Measurements from ENCODE around the gene PPP2R1B. TPM values are rescaled to one million over a fixed set of nuclear protein-coding genes. Genes with fewer than 3 reads are reported as not detected.

The PPP2R1B gene
- 10 to 100 TPM; 60.7 to 61.5 TPM for total RNA-seq

DNA sequence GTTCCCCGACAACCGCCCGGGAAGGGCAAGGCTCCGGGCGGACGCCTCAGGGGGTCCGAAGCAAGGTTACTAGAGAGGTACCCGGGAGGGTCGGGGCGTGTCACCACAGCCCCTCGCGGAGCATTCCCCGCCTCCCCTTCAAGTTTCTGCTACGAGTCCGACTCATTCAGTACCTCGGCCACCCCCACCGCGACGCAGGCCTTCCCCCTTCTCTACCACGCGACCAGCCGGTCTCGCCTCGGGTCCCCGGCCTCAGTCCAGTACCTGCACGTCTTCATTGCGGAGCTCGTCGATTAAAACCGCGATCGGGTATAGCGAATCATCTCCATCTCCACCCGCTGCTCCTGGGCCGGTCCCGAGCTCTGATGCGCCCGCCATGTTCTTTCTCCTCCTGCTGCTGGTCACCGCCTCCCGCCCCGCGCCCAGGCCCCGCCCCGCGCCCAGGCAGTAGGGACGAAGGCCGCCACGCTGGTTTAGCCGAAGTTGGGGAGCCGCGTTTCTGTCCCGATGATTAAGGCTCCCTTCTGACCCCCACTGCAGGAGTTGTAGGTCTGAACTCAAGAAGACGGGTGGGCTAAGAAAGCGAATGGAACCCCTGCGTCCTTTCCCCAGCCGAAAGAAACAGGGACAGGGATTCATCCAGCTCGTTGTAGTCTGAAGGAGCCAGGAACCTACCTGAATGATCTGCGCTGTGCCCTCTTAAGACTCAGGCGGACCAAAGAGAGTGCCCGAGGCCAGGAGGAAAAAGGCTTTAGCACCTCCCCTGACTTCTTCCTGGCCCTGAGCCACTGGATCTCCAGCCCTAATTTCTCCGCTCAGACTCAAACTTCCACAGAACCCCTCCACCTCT is at the start of gene PPP2R1B:
Gene PPP2R1B (minus strand): TSS at position 406 of the 850 bp plus-strand sequence. CDS start 28 bp downstream, at position 378.
- ChIA-PET POLR2A (interaction anchor here (1.7 kb wide), 1 partner anchor 164 kb away, joined by 8 read pairs; the partner anchor contains the start of gene SIK2), CTCF (interaction anchor here (0.6 to 2.1 kb wide), 4 partner anchors 10 to 197 kb away, joined by 3 to 11 read pairs (median 4); no protein-coding TSS in a partner anchor)

DNA sequence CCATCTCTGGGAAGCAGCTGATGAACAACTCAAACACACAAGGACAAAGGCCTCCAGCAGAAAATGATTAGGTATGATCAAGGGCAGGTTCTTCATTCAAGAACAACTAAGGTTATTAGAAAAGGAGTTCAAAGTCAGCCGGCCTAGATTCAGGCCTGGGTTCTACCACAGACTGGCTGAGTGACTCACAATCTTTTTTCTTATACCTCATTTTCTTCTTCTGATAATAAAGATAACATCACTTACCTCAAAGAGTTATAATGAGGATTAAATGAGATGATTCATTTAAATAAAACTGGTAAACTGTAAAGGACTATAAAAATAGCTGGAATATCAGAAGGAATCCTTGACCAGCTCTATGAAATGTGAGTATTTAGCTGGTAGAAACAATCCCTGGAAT is 49.3 kb upstream of the PPP2R1B start:
- POLR2A ChIA-PET = no interaction called here
- CTCF ChIA-PET = no interaction called here

- POLR2A ChIA-PET = no interaction called here
- CTCF ChIA-PET = no interaction called here
Observed at GRCh38 chr11:111814557-111815320, 48.5 kb upstream of the PPP2R1B start.

DNA sequence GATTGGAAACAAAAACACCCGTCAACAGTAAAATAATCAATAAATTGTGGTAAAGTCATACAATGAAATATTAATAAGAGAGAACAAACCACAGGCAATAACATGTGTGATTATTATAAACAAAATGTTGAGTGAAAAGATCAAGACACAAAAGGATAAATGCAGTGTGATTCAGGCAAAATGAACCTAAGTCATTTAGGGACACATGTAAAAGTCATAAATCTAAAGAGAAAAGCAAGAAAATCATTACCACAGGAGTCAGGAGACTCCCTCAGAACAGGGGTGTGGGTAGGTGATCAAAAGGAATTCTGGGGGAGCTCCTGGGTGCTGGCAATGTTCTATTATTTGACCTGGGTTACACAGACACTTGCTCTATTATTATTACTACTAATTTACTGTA is 47.9 kb upstream of the PPP2R1B start:
- POLR2A ChIA-PET = no interaction called here
- CTCF ChIA-PET = no interaction called here

DNA sequence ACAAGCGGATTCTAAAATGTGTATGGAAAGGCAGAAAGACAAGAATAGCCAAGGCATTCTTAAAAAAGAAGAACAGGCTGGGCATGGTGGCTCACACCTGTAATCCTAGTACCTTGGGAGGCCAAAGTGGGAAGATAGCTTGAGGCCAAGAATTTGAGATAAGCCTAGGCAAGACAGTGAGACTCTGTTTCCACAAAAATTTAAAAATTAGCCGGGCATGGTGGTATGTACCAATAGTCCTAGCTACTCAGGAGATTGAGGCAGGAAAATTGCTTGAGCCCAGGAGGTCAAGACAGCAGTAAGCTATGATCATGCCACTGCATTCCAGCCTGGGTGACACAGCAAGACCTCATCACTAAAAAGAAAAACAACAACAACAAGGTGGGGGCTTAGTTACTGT is 46.0 kb upstream of the PPP2R1B start:
- CTCF ChIA-PET = no interaction called here
- POLR2A ChIA-PET = no interaction called here

DNA sequence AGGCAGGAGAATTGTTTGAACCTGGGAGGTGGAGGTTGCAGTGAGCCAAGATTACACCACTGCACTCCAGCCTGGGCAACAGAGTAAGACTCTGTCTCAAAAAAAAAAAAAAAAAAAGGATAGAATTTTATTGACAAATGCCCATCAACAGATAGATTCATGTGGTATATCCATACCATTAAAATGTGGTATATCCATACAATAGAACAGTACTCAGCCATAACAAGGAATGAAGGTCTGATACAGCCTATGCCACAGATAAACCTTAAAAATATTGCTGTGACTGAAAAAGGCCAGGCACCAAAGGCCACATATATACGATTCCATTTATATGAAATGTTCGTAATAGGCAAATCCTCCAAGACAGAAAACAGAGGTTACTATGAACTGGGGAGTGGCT is 45.3 kb upstream of the PPP2R1B start:
- ChIA-PET POLR2A (no interaction called here), CTCF (interaction anchor here (0.7 kb wide), 1 partner anchor 117 kb away, joined by 4 read pairs; no protein-coding TSS in a partner anchor)

DNA sequence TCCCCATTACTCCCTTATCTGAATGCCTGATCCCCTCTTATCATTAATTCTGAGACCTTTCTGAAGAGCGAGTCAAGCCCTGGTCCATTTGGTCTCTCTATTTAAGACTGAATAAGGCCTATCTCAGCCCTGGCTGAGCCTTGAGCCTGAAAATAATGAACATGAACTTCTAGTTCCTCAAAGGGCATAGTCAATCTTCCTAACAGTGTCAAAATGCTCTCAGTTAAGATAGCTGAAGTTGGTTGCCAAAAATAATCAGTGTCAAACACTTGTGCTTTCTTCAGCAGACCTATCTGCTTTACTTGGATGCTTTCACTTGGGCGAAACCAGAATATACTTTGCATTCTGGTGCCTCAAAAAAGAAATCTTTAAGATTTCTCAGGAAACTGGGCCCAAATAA is 42.6 kb upstream of the PPP2R1B start:
- POLR2A ChIA-PET = no interaction called here
- CTCF ChIA-PET = no interaction called here

DNA sequence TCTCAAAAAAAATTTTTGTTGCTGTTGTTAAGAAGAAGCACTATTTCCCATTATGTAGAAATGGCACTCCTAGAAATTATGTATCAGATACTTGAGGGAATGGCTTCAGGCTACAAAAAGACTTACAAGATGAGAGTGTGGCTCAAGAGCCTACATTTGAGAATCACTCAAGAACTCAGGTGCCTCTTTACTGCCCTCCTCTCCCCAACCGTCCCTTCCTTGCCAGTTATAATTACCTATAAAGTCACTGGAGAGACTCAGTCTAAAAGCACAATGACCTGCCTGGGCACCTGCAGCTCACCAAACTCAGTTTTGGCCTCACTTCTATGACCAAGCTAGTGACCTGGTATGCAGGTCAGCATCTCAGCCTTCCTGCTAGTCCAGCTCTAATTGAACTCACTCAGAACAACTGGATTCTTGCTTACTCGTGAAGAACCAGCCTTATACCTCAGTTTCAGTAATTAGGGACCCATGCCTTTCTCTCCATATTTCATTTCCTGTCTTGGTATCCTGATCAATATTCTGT is 41.9 kb upstream of the PPP2R1B start:
- ChIA-PET CTCF (no interaction called here), POLR2A (interaction anchor here (0.6 kb wide), 1 partner anchor 150 kb away, joined by 3 read pairs; no protein-coding TSS in a partner anchor)

- ChIA-PET CTCF (no interaction called here), POLR2A (no interaction called here)
Observed at GRCh38 chr11:111807076-111807475, 40.9 kb upstream of the PPP2R1B start.

GRCh38 chr11:111801135-111801534 is 34.9 kb upstream of the PPP2R1B start:
- ChIA-PET POLR2A (no interaction called here), CTCF (no interaction called here)

GRCh38 chr11:111798279-111798678 is 32.1 kb upstream of the PPP2R1B start:
- ChIA-PET POLR2A (no interaction called here), CTCF (no interaction called here)

DNA sequence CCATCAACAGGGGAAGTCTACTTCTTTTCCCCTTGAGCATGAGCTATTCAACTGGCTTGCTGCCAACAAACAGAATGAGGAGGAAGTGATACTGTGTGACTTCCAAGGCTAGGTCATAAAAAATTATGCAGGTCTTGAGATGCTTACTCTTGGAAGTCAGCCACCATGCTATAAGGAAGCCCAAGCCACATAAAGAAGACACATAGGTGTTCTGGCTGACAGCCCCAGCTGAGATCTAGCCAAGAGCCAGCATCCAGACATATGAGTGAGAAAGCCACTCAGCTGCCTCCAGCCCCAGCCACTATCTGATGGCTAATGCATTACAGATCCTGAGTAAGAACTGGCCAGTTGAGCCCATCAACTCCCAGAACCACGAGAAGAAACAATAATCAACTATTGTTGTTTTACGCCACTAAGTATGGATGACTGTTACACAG is 31.0 kb upstream of the PPP2R1B start:
- ChIA-PET POLR2A (no interaction called here), CTCF (no interaction called here)

DNA sequence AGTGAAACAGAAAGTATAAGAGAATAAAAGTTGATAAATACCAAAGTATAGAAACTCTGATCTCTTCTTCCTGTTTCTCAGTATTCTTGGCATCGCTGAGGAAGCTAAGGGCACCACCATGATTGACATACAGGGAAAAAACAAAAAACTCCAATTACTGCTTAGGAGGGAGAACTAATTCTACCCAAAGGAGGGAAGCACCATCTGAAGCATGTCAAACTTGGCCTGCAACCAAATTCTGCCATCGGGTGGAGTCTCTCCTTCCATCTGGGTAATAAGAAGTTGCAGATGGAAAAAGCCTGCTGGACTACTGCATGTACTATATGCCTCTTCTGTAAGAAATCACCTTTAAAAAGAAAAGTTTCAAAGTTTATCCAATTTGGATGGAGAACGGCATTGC is 30.5 kb upstream of the PPP2R1B start:
- CTCF ChIA-PET = no interaction called here
- POLR2A ChIA-PET = no interaction called here

GRCh38 chr11:111795334-111795985 is 29.3 kb upstream of the PPP2R1B start:
- CTCF ChIA-PET = no interaction called here
- POLR2A ChIA-PET = no interaction called here

DNA sequence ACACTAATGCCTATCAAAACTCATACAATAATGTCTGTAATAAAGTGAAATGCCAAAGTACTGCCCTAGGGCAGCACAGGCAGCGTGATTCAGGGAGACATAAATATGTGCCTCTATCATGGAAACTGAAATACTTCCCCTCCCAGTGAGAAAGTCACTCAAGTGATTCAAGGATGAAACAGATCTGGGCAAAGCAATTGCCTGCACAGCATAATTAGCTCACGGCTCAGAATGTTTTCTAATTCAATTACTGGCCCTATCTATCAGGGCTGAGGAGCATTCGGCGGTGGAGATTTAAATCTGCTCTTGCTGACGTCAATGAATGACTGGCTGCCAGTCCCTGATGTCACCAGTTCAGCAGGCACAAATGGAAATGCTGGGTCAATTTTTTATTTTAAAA is 27.7 kb upstream of the PPP2R1B start:
- ChIA-PET CTCF (no interaction called here), POLR2A (no interaction called here)

DNA sequence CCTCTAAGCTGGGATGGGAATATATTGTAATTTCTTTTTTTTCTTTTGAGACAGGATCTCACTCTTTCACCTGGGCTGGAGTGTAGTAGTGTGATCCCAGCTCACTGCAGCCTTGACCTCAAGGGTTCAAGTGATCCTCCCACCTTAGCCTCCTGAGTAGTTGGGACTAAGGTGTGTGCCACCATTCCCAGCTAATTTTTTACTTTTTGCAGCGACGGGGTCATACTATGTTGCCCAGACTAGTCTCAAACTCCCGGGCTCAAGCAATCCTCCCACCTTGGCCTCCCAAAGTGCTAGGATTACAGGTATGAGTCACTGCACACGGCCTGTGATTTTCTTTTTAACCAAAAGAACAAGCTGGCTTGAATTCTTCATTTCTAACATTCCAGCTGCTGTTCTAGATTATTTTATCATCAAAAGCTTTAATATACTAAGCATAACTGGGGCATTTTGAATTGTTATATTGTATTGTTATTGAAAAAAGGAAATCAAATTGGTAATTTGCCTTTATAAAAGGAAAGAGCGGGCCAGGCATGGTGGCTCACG is 26.8 kb upstream of the PPP2R1B start:
- POLR2A ChIA-PET = no interaction called here
- CTCF ChIA-PET = interaction anchor here (0.8 kb wide), 1 partner anchor 16 kb away, joined by 3 read pairs; no protein-coding TSS in a partner anchor

DNA sequence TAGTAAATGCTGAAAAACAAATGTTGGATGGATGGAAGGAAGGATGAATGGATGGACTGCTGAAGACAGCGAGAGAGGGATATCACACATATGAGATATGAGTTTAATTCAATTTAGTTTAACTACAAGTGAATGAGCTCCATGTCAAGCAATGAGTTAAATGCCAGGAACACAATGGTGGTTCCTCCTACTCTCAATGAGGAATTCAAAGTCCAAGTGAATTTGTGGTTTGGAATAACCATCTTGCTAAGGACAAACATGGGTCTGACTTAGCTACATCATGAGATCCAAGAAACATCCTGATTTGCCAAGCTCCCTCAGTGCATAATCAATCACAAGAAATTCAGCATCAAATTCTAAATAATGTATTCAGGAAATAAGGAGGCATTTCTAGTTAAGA is 26.1 kb upstream of the PPP2R1B start:
- ChIA-PET POLR2A (no interaction called here), CTCF (interaction anchor here (0.8 kb wide), 1 partner anchor 15 kb away, joined by 3 read pairs; no protein-coding TSS in a partner anchor)

DNA sequence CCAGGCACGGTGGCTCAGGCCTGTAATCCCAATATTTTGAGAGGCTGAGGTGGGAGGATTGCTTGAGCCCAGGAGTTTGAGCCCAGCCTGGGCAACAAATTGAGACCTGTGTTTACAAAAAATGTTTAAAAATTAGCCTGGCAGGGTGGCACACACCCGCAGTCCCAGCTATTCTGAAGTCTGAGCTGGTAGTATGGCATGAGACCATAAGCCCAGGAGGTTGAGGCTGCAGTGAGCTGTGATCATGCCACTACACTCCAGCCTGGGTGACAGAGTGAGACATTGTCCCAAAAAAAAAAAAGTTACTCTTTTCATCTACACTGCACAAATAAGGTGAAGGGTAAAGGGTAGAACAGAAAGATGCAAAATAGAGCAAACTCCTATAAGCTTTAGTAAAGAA is 22.3 kb upstream of the PPP2R1B start:
- ChIA-PET POLR2A (no interaction called here), CTCF (no interaction called here)

DNA sequence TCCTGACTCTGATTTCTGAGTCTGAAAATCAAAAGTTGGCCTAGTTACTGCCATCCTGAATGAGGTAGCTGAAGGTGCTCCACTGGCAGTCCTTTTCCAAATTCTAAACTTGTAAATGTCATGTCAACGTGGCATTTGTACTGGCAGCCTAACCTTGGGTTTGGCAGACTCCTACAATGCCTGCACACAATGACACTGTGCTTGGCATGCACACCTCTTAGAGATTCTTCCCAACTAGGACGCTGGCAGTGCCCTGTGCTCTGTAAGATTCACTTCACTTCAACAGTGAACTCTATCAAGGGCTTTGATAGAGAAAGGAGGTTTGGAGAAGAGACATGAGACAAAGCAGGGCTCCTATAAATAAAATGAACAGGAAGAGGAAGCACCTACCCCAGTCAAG is 21.9 kb upstream of the PPP2R1B start:
- ChIA-PET CTCF (no interaction called here), POLR2A (no interaction called here)

- CTCF ChIA-PET = interaction anchor here (0.7 kb wide), 1 partner anchor 9 kb away, joined by 3 read pairs; no protein-coding TSS in a partner anchor
- POLR2A ChIA-PET = no interaction called here
Observed at GRCh38 chr11:111785886-111786412, 19.8 kb upstream of the PPP2R1B start.

Measured in activated CD8-positive, alpha-beta memory T cell treated with anti-CD3 and anti-CD28 coated beads for 36 hours (primary cell).